GM19395 (cell line): ENCODE data around the gene QKI.
A peak's percentile ranks its signal among the peaks of the same experiment; 100 is the strongest.
"Not testable (repeated sequence)": the region's sequence is repeated elsewhere in the genome, so short reads cannot be mapped to it uniquely, and the experiment has no call there.

Experiments used
- ATAC-seq: cut with Tn5 transposase; IDR thresholded peaks from one replicate; pipeline ENCODE4 v1.9.1; 2021; ENCODE audit warnings: mild to moderate bottlenecking, moderate library complexity; ENCODE audit not compliant: unreplicated experiment

QKI gene

DNA sequence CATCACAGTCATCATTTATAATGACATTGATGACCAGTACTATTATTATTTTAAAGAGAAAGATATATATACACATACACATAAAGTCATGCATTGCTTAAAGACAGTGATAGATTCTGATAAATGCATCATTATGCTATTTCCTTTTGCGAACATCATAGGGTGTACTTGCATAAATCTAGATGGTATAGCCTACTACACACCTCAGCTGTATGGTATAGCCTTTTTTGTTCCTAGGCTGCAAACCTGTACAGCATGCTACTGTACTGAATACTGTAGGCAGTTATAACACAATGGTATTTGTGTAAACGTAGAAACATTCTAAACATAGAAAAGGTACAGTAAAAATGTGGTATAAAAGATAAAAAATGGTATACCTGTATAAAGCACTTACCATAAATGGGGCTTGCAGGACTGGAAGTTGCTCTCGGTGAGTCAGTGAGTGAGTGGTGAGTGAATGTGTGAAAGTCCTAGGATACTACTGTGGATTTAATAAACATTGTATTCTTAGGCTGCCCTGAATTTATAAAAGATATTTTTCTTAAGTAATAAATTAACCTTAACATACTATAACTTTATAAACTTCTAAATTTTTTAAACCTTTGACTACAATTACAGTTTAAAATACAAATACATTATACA is 23.9 kb downstream of the QKI start:
- ATAC-seq, result no peak

DNA sequence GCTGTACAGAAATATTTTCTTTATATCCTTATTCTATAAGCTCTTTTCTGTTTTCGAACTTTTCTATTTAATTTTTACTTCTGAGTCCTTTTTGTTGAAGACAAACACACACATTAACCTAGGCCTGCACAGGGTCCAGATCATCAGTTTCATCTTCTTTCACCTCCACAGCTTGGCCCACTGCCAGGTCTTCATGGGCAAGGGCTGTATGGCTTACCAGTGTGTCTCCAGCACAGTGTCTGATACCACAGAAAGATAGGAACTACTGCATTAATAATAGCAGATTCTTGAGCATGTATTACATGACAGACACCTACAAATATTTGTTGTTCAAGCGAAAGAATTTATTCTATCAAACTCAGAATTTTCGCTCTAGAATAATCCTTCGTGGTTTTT is 24.4 kb downstream of the QKI start:
- ATAC-seq, result no peak

DNA sequence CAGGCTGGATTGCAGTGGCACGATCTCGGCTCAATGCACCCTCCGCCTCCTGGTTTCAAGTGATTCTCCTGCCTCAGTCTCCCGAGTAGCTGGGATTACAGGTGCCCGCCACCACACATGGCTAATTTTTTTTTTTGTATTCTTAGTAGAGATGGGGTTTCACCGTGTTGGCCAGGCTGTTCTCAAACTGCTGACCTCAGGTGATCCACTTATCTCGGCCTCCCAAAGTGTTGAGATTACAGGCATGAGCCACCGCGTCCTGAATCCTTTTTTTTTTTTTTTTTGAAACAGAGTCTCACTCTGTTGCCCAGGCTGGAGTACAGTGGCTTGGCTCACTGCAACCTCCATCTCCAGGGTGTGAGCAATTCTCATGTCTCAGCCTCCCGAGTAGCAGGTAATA is 24.9 kb downstream of the QKI start:
- ATAC-seq, result not testable (repeated sequence)

DNA sequence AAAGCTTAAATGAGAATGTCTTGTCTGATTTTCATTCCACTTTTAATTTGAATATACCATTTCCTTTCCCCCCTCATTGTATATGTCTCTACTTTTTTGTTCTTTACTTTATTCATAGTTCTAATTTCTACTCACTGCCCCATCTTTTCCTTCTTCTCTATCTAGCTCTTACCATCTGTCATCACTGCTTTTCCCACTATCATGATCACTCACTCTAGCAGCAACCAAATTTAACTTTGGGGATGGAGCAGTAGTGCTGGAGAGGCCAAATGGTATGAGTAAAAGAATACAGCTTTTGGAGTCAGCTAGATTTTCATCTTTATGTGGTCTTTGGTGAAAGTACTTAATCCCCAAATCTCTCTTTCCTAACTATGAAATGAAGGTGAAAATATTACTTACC is 25.5 kb downstream of the QKI start:
- ATAC-seq, result no peak

DNA sequence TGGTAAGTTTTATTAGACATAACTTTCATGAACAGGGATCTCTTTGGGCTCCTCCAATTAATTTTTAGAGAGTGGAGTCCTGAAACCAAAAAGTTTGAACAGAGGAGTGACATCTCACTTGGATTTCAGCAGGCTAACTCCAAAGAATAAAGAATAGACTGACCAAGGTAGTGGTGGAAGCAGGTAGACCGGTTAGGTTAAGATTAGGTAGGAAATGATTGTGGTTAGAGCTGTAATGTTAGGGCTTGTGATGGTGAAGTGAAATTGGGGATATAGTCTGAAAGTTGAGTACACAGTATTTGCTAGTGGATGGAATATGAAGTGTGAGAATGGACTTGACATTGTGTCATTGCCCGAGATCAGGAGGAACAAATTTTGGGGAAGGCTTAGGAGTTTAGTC is 27.8 kb downstream of the QKI start:
- no peak for ATAC-seq

DNA sequence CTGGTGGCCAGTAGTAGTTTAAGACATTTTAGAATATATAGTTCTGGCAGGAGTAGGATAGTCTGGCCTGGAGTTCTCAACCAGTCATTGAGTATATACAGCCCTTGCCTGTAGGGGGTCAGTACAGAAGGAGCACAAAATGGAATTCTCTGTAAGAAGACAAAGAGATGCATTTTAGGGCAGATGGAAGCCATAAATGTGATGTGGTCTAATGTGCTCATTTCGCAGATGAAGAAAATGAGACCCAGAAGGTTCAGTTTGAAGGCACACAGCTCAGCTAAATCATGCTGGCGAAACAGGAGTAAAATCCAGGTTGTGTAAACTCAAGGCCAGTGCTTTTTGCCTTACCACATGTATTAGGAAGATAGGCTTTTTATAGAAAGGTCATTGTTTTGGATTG is 29.6 kb downstream of the QKI start:
- ATAC-seq, result no peak

DNA sequence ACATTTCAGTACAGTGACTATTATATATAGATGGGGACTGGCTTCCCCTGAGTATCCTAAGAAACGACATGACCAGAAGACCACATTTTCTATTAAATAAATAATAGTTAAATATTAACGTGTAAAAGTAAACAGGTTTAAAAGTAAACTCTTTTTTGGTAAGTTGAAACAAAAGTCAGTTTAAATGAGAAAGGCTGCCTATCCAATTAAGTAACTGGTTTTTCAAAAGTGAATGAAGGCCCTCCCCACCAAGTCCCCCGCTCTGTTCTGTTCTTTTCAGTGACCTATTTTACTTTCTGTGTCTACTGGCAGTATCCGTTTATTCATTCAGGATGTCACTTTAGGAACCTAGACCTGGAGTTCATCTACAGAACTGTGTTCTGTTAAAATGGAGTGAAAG is 32.0 kb downstream of the QKI start:
- ATAC-seq, result no peak

DNA sequence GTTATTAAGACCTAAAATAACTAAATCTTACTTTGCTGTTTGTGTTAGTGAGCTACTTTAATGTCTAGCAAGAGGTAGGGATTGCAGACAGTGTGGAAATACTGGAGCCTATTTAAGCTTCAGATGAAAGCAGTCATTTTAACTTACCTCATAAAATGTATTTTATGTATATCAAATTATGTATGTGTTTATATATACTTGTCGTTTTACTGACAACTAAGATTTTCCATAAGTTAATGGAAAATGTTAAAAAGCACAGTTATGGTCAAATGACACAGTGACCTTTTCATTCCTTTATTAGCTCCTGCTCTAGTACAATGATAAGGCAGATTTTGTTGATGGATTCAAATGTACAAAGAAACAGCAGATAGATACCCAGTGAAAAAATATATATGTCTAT is 34.6 kb downstream of the QKI start:
- no peak for ATAC-seq

DNA sequence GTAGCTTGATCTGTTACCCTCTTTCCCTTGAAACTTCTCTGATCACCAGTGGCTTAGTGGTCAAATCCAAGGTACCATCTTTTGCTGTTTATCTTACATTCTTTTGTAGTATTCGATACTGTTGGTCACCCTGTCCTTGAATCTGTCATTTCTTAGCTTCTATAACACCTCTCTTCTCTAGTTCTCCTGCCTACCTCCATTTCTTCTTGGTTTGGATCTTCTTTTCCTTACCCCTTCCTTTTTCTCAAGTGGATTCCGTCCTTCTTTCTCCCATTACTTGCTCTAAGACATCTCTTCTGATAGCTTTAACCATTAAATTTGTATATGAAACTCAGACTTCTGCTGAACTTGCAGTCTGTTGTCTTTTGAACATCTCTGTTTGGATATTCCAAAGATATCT is 39.9 kb downstream of the QKI start:
- ATAC-seq, result no peak

DNA sequence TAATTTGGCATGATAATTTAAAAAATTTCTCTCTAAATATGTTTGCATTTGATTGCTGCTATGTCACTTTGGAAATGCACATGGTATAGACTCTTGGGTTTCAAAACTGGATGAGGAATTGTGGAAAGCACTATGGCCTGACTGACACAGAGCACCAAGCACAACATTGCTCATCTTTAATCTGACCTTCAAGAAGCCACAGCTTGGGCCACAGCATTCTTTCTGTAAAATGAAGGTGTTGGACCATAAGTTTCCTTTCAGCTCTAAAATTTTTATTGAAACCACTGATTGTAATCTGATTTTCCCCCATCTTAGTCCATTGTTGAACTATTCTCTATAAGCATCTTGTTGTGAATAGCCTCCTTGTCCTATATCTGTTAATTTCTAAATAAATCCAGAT is 41.0 kb downstream of the QKI start:
- ATAC-seq, result no peak

DNA sequence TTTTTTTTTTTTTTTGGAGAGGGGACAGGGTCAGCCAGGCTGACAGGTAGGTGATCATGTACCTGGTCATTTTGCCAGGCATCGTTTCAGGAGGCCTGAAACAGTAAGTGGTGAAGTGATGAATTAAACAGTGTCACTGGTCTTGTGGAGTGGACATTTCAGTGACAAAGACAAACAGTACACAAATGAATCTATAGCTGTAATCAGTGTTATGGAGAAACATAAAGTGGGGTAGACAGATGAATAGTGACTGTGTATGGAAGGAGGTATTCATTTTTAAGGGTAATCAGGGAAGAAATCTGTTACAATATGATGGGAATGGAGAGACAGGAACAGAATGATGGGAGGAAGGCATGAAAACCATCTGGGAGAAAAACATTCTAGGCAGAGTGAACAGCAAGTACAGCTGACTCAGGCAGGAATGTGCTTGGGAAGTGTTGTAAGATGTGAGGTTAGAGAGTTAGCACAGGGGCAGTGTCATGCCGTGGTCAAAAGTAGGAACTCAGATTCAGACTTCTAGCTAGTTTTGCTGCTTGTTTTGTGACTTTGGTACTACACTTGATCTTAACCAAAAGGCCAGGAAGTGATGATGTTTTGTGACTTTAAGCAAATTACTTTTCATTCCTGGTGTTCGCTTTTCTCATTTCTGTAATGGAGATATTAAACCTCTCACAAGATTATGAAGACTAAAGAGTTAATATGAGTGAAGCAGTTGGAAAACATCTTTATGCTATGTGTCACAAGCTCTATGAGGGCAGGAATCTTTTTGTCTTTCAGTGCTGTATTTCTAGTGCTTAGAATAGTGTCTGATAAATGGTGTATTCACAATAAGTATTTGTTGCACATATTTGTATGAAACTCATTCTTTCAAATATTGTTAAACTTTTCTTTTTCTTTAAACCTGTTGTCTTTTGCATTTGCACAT is 43.4 kb downstream of the QKI start:
- ATAC-seq, result peak; percentile 47

DNA sequence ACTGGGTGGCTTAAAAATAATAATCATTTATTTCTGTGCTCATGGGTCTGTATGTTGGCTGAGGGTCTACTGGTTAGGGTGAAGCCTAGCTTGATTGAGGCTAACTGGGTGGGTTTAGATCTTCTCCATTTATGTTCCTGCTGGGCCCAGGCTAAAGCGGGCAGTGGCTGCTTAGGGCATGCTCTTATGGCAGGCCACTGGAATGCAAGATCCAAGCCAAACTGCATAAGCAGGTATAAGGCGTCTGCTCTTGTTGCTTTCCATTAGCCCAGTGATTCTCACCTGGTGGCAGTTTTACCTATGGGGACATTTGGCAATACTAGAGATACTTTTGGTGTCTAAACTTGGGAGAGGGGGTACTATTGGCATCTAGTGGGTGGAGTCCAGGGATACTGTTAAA is 44.5 kb downstream of the QKI start:
- no peak for ATAC-seq

DNA sequence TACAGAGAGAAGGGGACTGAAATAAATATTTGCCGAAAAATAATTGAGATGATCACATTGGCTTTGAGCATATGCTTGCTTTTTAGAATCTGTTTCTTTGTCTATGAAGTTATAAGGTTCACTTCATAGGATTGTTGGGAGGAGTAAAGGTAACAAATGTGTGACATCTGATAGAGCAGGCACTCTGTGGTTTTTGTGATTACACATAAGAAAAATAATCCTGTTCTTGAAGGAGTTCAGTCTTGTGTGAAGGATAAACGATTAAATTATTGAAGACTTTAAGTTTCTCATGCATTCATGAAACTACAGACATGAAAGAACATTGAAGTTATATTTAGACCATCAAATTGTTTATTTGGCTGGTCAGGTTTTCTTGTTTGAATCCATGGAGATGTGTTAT is 45.0 kb downstream of the QKI start:
- no peak for ATAC-seq

DNA sequence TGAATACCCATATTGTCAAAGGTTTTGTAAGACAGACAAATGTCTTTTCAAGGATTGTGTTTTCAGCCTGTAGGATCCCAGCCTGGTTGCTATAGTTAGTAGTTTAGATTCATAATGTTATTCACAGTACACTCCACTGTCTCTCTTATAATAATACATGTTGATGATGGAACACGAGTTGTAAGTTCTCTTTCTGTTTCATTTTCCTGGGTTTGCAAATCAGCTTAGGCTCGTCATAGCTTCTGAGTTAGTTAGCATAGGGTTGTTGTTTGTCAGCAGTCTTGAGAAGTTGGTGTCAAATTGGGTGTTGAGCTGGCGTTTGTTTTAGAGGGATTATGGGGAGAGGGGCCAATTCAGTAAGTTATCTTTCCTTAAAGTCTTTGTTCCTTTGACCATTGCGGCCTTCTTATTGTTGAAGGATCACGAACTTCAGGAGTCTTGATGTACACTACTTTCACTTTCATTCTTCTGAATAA is 45.8 kb downstream of the QKI start:
- ATAC-seq, result peak; percentile 93

DNA sequence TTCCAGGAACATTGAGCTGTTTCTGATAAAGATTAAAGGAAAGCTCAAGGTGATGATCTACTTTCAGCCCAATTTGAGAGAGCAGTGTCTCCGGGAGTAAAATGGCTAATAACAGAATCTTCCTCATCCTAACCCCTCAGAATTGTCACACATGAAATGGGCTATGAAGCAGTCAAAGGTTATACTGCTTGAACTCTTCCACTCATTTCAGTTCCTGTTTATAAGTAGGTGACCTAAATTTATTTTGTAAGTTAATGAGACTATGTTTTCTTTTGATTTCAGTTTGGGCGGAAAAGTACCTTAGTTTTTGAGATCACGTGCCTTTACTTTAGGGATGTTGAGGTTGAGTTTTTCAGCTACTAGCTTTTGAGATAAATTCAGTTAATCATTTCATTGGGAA is 47.2 kb downstream of the QKI start:
- no peak for ATAC-seq

DNA sequence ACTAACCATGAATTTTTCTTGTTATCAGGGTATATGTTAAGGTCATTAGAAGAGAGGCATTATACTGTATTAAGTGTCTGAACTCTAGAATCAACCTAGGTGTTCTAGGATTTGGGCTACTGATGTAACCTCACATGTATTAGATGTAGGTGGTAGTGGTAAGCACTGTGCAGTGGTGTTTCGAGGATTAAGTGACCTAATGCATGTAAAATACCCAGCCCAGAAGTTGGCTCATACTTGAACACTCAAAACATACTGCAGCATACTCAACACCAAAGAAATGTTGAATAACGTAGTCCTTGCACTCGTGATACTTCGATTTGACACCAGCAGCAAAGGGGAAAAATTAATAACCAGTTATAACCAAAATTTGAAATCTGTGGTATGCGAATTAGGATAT is 48.7 kb downstream of the QKI start:
- ATAC-seq, result no peak

DNA sequence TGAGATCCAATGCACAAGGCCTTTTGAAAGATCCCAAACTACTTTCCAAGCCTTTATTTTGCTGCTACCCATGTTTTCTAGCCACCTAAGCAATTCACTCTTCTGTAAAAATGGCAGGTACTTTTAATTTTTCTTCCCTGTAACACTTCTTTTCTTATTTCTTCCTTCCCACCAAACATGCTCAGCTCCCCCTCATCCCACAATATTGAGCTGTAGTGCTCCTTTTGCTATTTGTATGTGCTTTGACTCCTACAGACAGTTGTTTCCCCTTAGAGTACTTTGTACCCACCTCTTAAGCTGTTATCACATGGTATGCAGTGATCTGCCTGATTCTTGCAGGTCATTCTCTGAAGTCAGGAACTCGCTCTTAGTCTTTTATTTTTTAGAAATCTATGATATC is 49.3 kb downstream of the QKI start:
- ATAC-seq, result no peak

DNA sequence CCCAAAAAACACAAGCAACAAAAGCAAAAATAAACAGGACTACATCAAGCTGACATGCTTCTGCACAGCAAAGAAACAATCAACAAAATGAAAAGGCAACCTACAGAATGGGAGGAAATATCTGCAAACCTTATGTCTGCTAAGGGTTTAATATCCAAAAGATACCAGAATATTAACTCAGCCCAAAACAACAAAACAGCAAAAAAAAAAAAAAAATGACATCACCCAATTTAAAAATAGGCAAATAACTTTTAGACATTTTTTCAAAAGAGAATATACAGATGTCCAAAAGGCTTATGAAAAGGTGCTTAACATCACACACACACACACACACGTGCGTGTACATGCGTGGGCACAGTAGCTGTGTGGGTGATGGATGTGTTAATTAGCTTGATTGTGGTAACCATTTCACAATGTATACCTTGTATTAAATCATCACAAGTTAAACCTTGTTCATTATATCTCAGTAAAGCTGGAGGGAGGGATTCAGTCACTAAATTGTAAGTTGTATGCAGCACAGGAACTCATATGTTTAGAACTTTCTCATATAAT is 52.4 kb downstream of the QKI start:
- ATAC-seq, result no peak

DNA sequence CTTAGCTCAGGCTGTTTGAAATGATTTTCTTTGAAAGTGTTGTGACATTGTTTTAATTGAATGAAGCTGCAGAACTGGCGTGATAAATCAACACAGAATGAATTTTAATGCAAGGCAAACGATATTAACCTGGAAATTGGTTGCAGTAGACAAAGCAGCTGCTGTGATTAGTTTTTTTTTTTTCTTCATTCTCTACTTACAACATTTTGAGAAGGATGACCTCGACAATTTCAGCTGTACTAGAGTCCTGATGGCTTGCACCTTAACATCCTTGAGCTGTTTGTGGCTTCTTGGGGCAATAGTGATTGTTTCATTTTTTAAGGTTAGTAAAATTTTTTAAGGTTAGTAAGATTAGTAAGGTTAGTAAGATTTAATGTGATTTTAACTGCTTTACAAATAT is 54.2 kb downstream of the QKI start:
- ATAC-seq, result no peak

DNA sequence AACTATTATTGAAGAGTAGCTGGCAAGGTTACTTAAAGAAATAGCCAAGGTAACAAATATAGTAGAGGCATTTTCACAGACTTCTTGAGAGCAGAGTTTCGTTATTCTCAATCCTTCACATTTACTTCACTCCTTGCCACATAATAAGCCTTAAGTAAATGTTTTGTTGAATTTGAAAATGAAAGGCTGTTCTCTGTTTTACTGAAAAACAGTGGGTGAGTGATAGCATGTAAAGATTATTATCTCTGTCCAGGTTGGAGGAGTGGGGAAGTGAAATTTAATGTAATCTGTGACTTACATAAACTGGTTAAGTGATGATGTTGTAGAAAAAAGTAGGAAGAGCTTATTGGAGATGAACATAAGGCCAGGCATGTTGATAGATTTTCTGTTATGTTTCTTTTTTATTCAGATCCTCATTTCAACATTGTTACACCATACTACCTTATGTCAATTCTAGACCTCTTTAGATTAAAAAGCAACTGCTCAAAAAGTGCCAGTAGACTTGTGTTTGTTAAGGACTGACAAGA is 55.0 kb downstream of the QKI start:
- ATAC-seq, result no peak

DNA sequence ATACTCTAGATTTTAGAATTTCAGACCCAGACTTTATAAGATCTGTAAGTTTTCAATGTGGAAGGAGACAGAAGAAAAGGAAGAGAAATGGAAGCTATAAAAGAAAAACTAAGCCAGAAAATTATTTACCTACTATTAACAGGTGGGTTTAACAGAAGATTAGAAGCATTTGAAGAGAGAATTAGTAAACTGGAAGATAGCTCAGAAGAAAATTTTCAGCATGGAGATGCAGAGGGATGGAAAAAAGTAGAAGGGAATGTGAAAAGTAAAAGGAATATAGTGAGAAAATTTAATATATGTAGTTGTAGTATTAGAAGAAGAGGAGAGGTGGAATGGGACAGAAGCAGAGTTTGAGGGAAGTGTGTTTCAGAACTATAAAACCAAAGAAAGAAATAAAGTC is 56.1 kb downstream of the QKI start:
- ATAC-seq, result no peak

DNA sequence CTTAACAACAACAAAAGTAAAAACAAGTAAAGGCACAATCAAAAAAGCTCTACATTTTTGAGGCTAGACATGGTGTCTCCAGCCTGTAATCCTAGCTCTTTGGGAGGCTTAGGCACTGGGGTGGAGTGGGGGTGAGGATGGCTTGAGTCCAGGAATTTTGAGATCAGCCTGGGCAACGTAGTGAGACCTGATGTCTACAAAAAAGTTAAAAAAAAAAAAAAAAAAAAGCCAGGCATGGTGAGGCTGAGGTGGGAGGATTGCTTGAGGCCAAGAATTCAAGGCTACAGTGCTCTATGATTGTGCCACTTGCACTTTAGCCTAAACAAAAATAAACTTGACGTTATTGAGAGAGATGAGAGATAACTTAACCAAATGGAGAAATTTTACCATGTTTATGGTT is 60.1 kb downstream of the QKI start:
- no peak for ATAC-seq
